NCI-H1092 treated with DMSO at 0.1 percent for 48 hours (cell line): ENCODE measurements around the gene DPM2.
A peak's percentile ranks its signal among the peaks of the same experiment; 100 is the strongest.

Experiments used
- DNase-seq: peaks from one replicate; lab custom pipeline; 2025; lab: John Stamatoyannopoulos, UW

Gene DPM2

GRCh38 chr9:127973169-127974000 is 35.7 kb upstream of the DPM2 start:
- DNase-seq, result no peak

GRCh38 chr9:127972236-127972871 is 34.7 kb upstream of the DPM2 start:
- DNase-seq, result no peak

DNA sequence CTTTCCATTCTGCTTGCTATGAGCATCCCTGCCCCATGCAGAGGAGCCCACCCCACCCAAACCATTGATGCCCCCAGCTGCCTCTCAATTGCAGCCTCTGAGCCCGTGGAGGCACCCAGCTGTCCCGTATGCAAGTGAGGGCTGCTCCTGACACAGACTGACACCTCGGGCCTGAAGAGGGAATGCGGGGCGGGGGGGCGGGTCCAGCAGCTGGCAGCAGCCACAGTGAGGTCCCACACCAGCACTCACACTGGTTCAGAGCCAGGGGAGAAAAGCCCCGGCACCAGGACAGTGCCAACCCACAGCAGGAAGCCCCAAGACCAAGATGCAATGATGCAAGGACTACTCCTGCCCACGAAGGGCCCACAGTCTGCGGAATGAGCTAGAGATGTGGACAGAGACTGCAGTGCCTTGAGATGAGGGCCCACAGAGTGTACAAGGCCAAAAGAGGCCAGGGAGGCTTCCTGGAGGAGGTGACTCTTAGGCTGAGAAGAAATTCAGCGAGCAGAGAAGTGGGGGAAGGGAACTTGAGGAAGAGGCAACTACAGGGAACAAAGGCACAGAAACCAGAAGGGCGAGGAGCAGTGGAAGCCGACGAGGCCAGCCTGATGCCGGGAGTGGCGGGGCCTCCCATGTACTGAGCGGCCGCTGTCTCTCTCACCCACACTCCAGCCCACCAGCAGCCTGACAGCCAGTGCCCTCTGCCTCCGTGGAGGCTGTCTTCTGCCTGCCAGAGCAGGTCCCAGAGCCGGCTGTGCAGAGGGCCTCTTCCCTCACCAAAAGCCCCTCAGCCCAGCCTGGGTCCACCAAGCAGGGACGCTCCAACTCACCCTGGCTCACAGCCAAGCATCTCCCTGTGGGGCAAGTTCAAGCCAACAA is 33.9 kb upstream of the DPM2 start:
- DNase-seq, result no peak

DNA sequence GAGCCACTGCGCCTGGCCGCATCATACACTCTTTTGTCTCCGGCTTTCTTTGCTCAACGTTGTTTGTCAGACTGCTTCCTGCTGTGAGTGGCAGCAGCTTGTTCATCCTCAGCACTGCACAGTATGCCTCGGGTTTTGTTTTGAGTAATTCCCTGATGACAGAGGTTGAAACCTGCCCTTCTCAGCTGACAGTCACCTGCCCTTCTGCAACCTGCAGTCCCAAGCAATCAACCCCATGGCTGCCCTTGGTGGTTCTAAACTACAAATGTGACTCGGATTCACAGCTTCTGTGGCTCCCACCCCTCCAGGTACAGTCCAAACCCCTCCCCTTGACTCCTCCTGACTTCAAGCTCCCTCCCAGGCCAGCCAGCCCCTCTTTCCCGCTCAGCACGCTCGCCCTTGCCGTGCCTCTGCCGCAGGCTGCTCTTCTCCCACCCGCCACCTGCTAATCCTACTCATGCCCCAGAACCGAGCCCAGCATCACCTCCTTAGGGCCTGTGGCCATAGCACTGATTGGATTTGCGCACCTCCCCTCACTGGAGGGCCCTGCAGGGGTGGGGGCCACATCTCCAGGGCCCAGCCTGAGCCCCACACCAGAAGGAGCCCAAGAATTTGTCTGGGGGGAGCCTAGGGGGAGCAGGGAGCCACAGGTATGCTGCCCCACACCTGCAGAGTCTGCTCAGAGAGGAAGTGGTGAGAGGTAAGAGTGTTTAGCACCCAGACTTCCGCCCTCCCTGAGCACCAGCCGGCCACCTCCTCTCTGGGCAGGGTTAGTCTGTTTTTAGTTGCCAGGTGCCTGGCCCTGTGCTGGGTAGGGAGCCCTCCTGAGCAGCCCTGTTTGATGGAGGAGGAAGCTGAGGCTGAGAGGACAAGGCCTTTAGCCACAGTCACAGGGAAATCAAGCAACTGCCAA is 33.0 kb upstream of the DPM2 start:
- DNase-seq, result peak; percentile 67

DNA sequence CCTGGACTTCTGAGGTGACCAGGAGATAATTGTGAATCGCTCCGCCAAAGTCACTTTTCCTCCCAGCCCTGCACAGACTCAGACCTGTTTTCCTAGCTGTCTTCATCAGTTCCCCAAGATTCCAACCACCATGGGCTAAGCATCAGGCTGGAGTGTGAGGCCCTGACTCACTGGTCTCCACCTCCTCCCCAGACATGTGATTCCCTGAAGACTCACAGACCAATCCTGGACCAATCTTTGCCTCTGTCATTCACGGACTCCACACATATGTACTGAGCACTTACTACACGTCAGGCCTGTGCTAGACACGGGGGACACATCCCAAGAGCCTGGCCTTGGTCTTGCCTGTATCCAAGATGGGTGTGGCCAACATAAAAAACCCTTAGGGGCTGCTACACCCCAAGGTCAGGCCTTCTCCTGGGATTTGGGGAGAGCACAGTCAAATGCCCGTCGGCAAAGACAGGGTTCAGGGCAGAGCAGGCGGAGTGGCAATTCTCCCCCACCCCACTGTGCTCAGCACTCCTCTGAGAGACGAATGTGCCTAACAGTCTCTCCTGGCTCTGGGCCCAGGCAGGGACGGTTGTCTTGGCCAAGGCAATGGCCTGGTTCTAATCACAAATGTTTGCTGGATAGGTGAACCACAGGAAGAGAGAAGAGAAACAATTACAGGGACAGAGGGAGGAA is 31.2 kb upstream of the DPM2 start:
- DNase-seq, result peak; percentile 84

DNA sequence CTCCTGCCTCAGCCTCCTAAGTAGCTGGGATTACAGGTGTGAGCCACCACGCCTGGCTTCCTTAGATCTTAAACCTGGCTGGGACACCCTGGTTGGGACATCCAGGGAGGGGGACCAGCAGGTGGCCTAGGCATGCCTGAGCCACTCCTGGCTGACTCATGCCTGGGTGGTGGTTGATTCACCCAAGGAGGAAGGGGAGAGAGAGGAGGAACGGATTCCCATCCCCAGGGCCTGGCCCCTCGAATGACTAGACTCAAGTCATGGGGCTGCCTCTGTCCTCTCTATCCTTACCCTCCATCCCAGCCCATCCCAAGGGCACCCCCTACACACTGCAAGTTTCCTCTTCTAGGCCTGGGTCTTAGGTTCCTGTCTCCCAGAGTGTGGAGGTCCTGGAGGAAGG is 30.4 kb upstream of the DPM2 start:
- DNase-seq, result no peak

DNA sequence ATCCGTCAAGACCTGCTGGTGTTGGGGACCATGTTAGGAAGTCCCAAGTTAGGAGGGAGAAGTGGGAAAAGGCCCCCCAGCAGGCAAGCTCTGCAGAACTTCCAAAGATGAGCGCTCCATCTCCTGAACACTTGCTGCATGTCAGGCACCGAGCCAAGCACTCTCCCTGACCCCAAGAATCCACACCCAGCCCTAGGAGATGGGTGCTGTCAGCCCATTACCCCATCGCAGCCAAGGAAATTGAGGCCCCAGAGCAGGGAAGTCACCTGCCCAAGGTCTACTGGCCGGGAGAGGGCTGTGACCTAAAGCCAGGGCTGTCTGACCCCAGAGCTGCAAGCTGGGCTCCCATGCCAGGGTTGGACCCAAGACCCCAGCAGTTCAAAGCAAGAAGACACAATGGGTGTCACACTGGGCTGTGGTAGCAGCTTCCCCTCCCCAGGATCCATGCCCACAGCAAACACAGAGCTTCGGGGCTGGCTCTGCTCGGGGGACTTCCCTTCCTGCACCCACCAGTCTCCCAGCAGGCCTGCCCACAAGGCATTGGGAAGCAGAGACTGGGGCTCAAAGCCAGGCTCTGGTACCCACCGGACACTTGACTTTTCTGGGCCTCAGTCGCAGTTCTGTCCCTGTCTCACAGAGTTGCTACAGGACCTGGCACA is 29.6 kb upstream of the DPM2 start:
- DNase-seq, result no peak

DNA sequence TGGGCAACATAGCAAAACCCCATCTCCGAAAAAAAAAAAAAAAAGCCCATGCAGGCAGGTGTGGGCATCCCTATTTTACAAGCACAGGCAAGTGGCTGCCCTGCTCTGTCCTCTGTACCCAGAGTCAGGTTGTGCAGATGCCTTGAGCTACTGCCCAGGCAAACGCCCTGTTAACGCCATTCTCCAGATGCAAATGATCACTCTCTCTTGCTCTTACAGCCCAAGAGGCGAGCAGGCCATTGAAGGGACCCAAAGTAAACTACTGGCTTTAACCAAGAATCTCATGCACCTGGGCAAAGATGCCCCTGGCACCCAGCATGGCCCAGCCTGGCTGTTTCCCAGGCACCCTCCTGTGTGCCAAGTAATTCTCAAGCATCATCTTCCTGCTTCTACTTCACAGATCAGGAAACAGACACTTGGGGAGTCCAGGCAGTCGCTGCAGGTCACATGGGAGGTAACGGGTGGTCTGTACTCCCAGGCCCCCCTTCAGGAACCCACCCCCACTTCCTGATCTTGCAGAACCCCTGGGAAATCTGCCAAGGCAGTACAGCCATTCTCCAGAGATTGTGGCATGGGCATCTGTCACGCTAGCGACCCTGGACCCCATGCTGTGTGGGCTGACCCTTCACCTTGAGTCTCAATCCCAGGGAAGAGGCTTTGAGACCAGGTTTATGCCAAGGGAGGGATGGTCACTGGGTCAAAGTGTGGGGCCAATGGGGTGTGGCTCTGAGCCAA is 28.9 kb upstream of the DPM2 start:
- peak; percentile 61 for DNase-seq

- no peak for DNase-seq
Measured at GRCh38 chr9:127965953-127966352, 28.3 kb upstream of the DPM2 start.

GRCh38 chr9:127963359-127964064 is 25.9 kb upstream of the DPM2 start:
- no peak for DNase-seq

- no peak for DNase-seq
Measured at GRCh38 chr9:127963041-127963358, 25.3 kb upstream of the DPM2 start.

DNA sequence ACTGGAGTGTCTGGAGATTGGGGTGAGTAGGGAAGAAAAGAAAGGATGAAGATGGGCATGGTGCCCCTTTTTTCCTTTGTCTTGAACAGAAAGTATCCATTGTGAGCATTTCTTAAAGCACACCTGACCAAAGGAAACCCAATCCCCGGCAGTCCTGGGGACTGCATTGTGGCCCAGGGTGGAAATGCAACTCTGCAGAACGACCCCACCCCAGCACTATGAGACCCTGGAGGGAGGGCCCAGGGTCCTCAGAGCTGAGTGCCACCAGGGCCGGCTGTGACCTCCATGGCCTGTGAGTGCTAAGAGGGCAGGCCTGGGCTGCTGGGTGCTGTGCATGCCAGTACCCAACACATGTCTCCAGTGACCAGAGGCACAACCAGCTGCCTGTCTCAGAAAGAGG is 24.6 kb upstream of the DPM2 start:
- DNase-seq, result no peak

GRCh38 chr9:127961613-127962155 is 24.0 kb upstream of the DPM2 start:
- DNase-seq, result no peak

GRCh38 chr9:127961155-127961490 is 23.5 kb upstream of the DPM2 start:
- no peak for DNase-seq

- peak; percentile 16 for DNase-seq
Measured at GRCh38 chr9:127960410-127961154, 22.9 kb upstream of the DPM2 start.

DNA sequence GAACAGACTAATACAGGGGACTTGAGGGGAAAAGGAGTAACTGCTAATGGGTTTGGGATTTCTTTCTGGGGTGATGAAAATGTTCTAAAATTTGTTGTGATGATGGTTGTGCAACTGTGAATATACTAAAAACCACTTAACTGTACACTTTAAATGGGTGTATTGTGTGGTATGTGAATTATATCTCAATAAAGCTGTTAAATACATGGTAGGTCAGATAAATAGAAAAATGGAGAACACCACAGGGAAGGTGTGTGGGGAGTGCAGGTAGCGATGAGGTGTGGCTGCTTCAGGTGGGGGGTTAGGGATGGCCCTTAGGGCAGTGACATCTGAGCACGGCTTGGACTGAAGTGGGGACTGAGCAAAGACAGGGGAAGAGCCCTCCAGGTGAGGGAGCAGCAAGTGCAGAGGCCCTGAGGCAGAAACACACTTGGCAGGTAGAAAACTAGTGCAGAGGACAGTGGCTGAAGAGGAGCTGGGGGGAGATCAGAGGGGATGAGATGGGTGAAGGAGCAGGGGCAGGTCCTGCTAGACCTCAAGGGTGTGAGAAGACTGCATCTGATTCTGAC is 22.3 kb upstream of the DPM2 start:
- no peak for DNase-seq

DNA sequence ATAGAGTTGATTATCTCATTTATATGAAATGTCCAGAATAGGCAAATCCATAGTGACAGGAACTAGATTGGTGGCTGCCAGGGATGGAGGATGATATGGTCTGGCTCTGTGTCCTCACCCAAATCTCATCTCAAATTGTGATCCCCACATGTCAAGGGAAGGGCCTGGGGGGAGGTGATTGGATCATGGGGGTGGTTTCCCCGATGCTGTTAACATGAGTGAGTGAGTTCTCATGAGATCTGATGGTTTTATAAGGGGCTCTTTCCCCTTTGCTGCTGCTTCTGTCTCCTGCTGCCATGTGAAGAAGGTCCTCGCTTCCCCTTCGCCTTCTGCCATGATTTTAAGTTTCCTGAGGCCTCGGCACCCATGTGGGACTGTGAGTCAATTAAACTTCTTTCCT is 21.7 kb upstream of the DPM2 start:
- DNase-seq, result no peak

- no peak for DNase-seq
Measured at GRCh38 chr9:127958728-127959127, 21.1 kb upstream of the DPM2 start.
